H1 (cell line): Measurements from ENCODE around the gene SOCS3. TPM values are rescaled to one million over a fixed set of nuclear protein-coding genes. Genes with fewer than 3 reads are reported as not detected.

ENCODE experiments used
- CTCF ChIA-PET: fragments of 300-600 bp; sonication (Branson Sonifier 250); formaldehyde crosslinking; loops from one replicate; lab custom pipeline; 2021; ENCODE audit not compliant: partially characterized antibody; lab: Charles Lee
- POLR2A ChIA-PET: fragments of 300-600 bp; sonication (Branson Sonifier 250); formaldehyde crosslinking; loops from one replicate; lab custom pipeline; 2021; ENCODE audit warnings: inconsistent platforms; ENCODE audit not compliant: partially characterized antibody; lab: Charles Lee
- DNase-seq, 2 experiments: peaks; one replicate each; pipeline versions ENCODE4 v3.0.0 to v3.0.0-alpha.2; 2010 to 2022; ENCODE audit warnings: low spot score in 2 of 2, low read depth in 1 of 2, mixed read lengths in 1 of 2
- FAIRE-seq: peaks from 2 replicates; lab custom pipeline; 2011; peaks lifted over from hg19 to GRCh38; lab: Jason Lieb, UNC
- H2AFZ ChIP-seq: 2 replicates; pipeline ENCODE4 v1.8.1; 2012; ENCODE audit warnings: low read length, inconsistent platforms
- H2AK5ac ChIP-seq: 2 replicates; pipeline ENCODE4 v1.6.1; 2013; ENCODE audit warnings: low read depth, low read length
- H2BK120ac ChIP-seq: replicated peaks from 2 replicates; pipeline ENCODE3; 2013; ENCODE audit warnings: low read depth, low read length, inconsistent platforms
- H2BK12ac ChIP-seq: 2 replicates; pipeline ENCODE4 v1.6.1; 2013; ENCODE audit warnings: low read depth, low read length
- H2BK15ac ChIP-seq: 2 replicates; pipeline ENCODE4 v1.6.1; 2013; ENCODE audit warnings: low read length
- H2BK20ac ChIP-seq: 2 replicates; pipeline ENCODE4 v1.6.1; 2013; ENCODE audit warnings: low read length
- H2BK5ac ChIP-seq: 2 replicates; pipeline ENCODE4 v1.6.1; 2013; ENCODE audit warnings: low read depth, low read length
- H3K14ac ChIP-seq: 2 replicates; pipeline ENCODE4 v1.6.1; 2013; ENCODE audit warnings: inconsistent platforms; ENCODE audit not compliant: insufficient read length
- H3K18ac ChIP-seq: 2 replicates; pipeline ENCODE4 v1.6.1; 2013; ENCODE audit warnings: low read length; ENCODE audit errors: extremely low read depth
- H3K23ac ChIP-seq: 2 replicates; pipeline ENCODE4 v1.6.1; 2013; ENCODE audit warnings: inconsistent platforms; ENCODE audit not compliant: insufficient read length
- H3K23me2 ChIP-seq: 2 replicates; pipeline ENCODE4 v1.6.1; 2013; ENCODE audit warnings: low read depth, low read length
- H3K27ac ChIP-seq: 2 replicates; pipeline ENCODE4 v1.6.1; 2011; ENCODE audit warnings: low read depth, low read length, inconsistent platforms
- H3K27me3 ChIP-seq, 4 experiments: replicated peaks in 1 of 4; 1 replicate in 1 of 4; 2 replicates in 3 of 4; pipeline versions ENCODE4 v1.6.1 to v1.8.1; 2011 to 2013; ENCODE audit warnings: low read length in 3 of 4, mild to moderate bottlenecking in 3 of 4, inconsistent platforms in 2 of 4, mixed read lengths in 2 of 4, moderate library complexity in 1 of 4; ENCODE audit not compliant: control insufficient read depth in 3 of 4, insufficient read depth in 3 of 4; ENCODE audit errors: extremely low read depth in 1 of 4
- H3K36me3 ChIP-seq, 4 experiments: 2 replicates each; pipeline versions ENCODE4 v1.6.1 to v1.8.1; 2011 to 2013; ENCODE audit warnings: mild to moderate bottlenecking in 4 of 4, low read length in 3 of 4, moderate library complexity in 2 of 4, control low read depth in 1 of 4, inconsistent platforms in 1 of 4; ENCODE audit not compliant: insufficient read depth in 4 of 4, control insufficient read depth in 2 of 4
- H3K4ac ChIP-seq: replicated peaks from 2 replicates; pipeline ENCODE3; 2013; ENCODE audit warnings: low read length, low read depth, mixed read lengths, inconsistent platforms; ENCODE audit not compliant: insufficient read length
- H3K4me1 ChIP-seq, 4 experiments: replicated peaks in 1 of 4; 1 replicate in 1 of 4; 2 replicates in 3 of 4; pipeline versions ENCODE4 v1.6.1 to v1.8.1; 2011 to 2013; ENCODE audit warnings: low read length in 3 of 4, inconsistent platforms in 2 of 4, mixed read lengths in 1 of 4; ENCODE audit not compliant: insufficient read depth in 4 of 4, control insufficient read depth in 3 of 4
- H3K4me2 ChIP-seq, 2 experiments: 2 replicates each; pipeline versions ENCODE4 v1.6.1 to v1.8.1; 2011 to 2013; ENCODE audit warnings: low read depth in 2 of 2, low read length in 2 of 2, control low read depth in 1 of 2, inconsistent platforms in 1 of 2, mild to moderate bottlenecking in 1 of 2; ENCODE audit not compliant: insufficient read depth in 1 of 2
- H3K4me3 ChIP-seq, 4 experiments: fragments of 200-600, 300-600 bp in 1 of 4; sonication (generic), shearing (Covaris generic), sonication (Bioruptor Twin) in 1 of 4; 2 replicates each; pipeline versions ENCODE4 v1.5.1 to v1.8.1; 2011 to 2016; ENCODE audit warnings: low read length in 4 of 4, low read depth in 3 of 4, control low read depth in 2 of 4, inconsistent platforms in 2 of 4, mild to moderate bottlenecking in 2 of 4, mixed read lengths in 1 of 4, moderate library complexity in 1 of 4; ENCODE audit not compliant: insufficient read depth in 2 of 4; ENCODE audit errors: extremely low read depth in 1 of 4
- H3K56ac ChIP-seq: replicated peaks from 2 replicates; pipeline ENCODE3; 2013; ENCODE audit warnings: low read depth, mild to moderate bottlenecking, mixed read lengths, low read length, inconsistent platforms; ENCODE audit not compliant: insufficient read length
- H3K79me1 ChIP-seq: 2 replicates; pipeline ENCODE4 v1.6.1; 2013; ENCODE audit warnings: low read depth, low read length, control low read depth
- H3K79me2 ChIP-seq, 2 experiments: 2 replicates each; pipeline versions ENCODE4 v1.6.1 to v1.8.1; 2012 to 2013; ENCODE audit warnings: low read length in 2 of 2, mild to moderate bottlenecking in 2 of 2, inconsistent platforms in 1 of 2; ENCODE audit not compliant: insufficient read depth in 2 of 2, control insufficient read depth in 1 of 2
- H3K9ac ChIP-seq, 4 experiments: replicated peaks in 1 of 4; 1 replicate in 1 of 4; 2 replicates in 3 of 4; pipeline versions ENCODE4 v1.6.1 to v1.8.1; 2011 to 2013; ENCODE audit warnings: low read depth in 3 of 4, low read length in 3 of 4, control low read depth in 2 of 4, mild to moderate bottlenecking in 2 of 4, moderate library complexity in 2 of 4, inconsistent platforms in 1 of 4; ENCODE audit errors: extremely low read depth in 1 of 4
- H3K9me3 ChIP-seq, 2 experiments: 2 replicates each; pipeline versions ENCODE4 v1.6.1 to v1.8.1; 2012 to 2013; ENCODE audit warnings: mild to moderate bottlenecking in 2 of 2, moderate library complexity in 2 of 2, control low read depth in 1 of 2, inconsistent platforms in 1 of 2, low read depth in 1 of 2, low read length in 1 of 2, mixed read lengths in 1 of 2; ENCODE audit not compliant: insufficient read depth in 2 of 2
- H4K20me1 ChIP-seq, 2 experiments: replicated peaks in 1 of 2; 2 replicates each; pipeline versions ENCODE3 to v1.8.1; 2011 to 2013; ENCODE audit warnings: inconsistent platforms in 2 of 2, low read length in 2 of 2, mild to moderate bottlenecking in 1 of 2; ENCODE audit not compliant: insufficient read depth in 2 of 2, control insufficient read depth in 1 of 2
- H4K5ac ChIP-seq: 2 replicates; pipeline ENCODE4 v1.6.1; 2013; ENCODE audit warnings: low read length, low read depth, mixed read lengths, inconsistent platforms; ENCODE audit not compliant: insufficient read length
- H4K8ac ChIP-seq: 2 replicates; pipeline ENCODE4 v1.8.0; 2013; ENCODE audit warnings: mild to moderate bottlenecking, moderate library complexity, low read length, inconsistent platforms; ENCODE audit not compliant: insufficient read depth; ENCODE audit errors: extremely low read depth
- H4K91ac ChIP-seq: replicated peaks from 2 replicates; pipeline ENCODE3; 2013; ENCODE audit warnings: low read length, mixed read lengths, inconsistent platforms; ENCODE audit not compliant: insufficient read length
- CTBP2 ChIP-seq: IDR thresholded peaks from 2 replicates; pipeline ENCODE4 v1.7.0; 2011; ENCODE audit warnings: borderline replicate concordance, mild to moderate bottlenecking, moderate library complexity, mixed read lengths, low read length; ENCODE audit not compliant: insufficient read depth, insufficient read length
- GABPA ChIP-seq: IDR thresholded peaks from 2 replicates; pipeline ENCODE4 v1.6.1; 2011; ENCODE audit warnings: mild to moderate bottlenecking, low read length, moderate library complexity, borderline replicate concordance; ENCODE audit not compliant: insufficient read depth
- JUND ChIP-seq: IDR thresholded peaks from 2 replicates; pipeline ENCODE4 v1.6.1; 2011; ENCODE audit warnings: mild to moderate bottlenecking, improper control_type of control experiment, low read length
- SP2 ChIP-seq: IDR thresholded peaks from 2 replicates; pipeline ENCODE4 v1.6.1; 2012; ENCODE audit warnings: mild to moderate bottlenecking, low read length, inconsistent platforms
- YY1 ChIP-seq: IDR thresholded peaks from 2 replicates; pipeline ENCODE4 v1.6.1; 2011; ENCODE audit warnings: low read depth, mild to moderate bottlenecking, low read length
- WGBS, 2 experiments: shearing (Covaris generic) in 1 of 2; methylation state at CpG; one replicate each; pipeline versions ENCODE4 v1.1.6 to v1.1.7; 2013 to 2015; ENCODE audit warnings: low lambda C conversion rate in 2 of 2, mixed read lengths in 2 of 2, inconsistent platforms in 1 of 2, low coverage in 1 of 2, missing lambda C conversion rate in 1 of 2; ENCODE audit not compliant: insufficient replicate concordance in 2 of 2, insufficient coverage in 1 of 2, insufficient read length in 1 of 2; ENCODE audit errors: extremely low coverage in 1 of 2, missing lambda C conversion rate in 1 of 2; 5-methylcytosine and 5-hydroxymethylcytosine counted together
- polyA plus RNA-seq, 7 experiments: library from polyadenylated mRNA; depleted of rRNA in 3 of 7; stranded (reverse) in 5 of 7; unstranded in 2 of 7; fragments of >200 nt in 5 of 7; fragments of 200-250 nt in 2 of 7; gene quantifications; 1 replicate in 5 of 7; 2 replicates in 1 of 7; 4 replicates in 1 of 7; pipeline versions ENCODE4 v1.2.1 to v1.2.3, GENCODE V29; 2011 to 2013; ENCODE audit warnings: missing spikeins in 2 of 7, mixed read lengths in 2 of 7
- total RNA-seq: library from RNA; stranded (reverse); fragmentation: NEBNext Ultra II Directional; extraction: Animal tissue kit (Norgen Biotek cat#: 25700); gene quantifications from 2 replicates; pipeline ENCODE4 v1.2.1, GENCODE V29; 2021
- TF ChIP-seq, protein P1 (sequence below): IDR thresholded peaks from 2 replicates; pipeline ENCODE4 v1.6.1; 2011; ENCODE audit warnings: low read depth, mild to moderate bottlenecking, low read length; ENCODE audit not compliant: insufficient read depth

The SOCS3 gene
- total and polyA plus RNA-seq, 2 of the 8 experiments (the other 6 are each of a cell fraction or from before 2014, with no cell fraction given): 10.1 to 47.9 TPM

DNA sequence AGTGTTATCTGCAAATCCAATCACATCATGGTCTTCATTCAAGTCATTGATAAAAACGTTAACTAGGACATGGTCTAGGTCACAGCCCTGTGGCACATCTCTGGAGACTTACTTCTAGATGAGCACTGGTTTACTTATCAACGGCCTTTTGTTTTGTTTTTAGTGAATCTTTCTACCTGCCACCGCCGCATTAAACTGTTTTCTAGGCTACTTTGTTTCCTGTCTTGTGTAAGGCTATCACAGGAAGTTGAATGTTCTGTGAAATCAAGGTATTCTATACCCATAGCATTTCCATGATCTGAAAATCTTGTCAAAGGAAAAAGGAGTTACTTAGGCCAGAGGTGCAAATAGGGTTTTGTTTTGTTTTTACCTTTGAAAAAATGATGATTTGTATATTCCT is 26.9 kb downstream of the SOCS3 start:
- Histone ChIP-seq H3K23me2 (no peaks in the 10 kb centered on the region), H2AFZ (no peak overlapping the region), H3K14ac (no peak overlapping the region), H2BK5ac (no peak overlapping the region), H4K8ac (no peak overlapping the region), H4K20me1 (no peaks in the 10 kb centered on the region), H4K91ac (no peak overlapping the region), H3K23ac (no peak overlapping the region), H2BK20ac (no peak overlapping the region)
- TF ChIP-seq GABPA (no peak), JUND (no peak), YY1 (no peak), CTBP2 (no peak), SP2 (no peak)
- TF ChIP-seq, protein P1, sequence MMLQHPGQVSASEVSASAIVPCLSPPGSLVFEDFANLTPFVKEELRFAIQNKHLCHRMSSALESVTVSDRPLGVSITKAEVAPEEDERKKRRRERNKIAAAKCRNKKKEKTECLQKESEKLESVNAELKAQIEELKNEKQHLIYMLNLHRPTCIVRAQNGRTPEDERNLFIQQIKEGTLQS: no peak
- TF ChIP-seq, all 59 proteins: peak for 0
- Histone ChIP-seq H3K9me3 (no peaks in the 10 kb centered on the region), H3K4me1 (peaks cover 0 to 2% (median 0%) of the 10 kb centered on the region in 4 experiments; a peak in 1 of 7 replicates), H2BK120ac (no peak overlapping the region), H3K18ac (no peak overlapping the region), H3K36me3 (no peaks in the 10 kb centered on the region), H3K79me2 (no peaks in the 10 kb centered on the region), H3K56ac (no peak overlapping the region), H3K9ac (no peak overlapping the region), H3K79me1 (no peaks in the 10 kb centered on the region), H3K4ac (no peak overlapping the region), H2BK12ac (no peak overlapping the region), H3K27me3 (no peaks in the 10 kb centered on the region), H3K27ac (no peak overlapping the region), H3K4me2 (no peak overlapping the region), H3K4me3 (no peak overlapping the region), H2BK15ac (no peak overlapping the region), H2AK5ac (no peak overlapping the region), H4K5ac (no peak overlapping the region)
- POLR2A ChIA-PET: no interaction called here
- 85% methylated on average over 4 of the region's 4 CpGs; no CpG with 5 or more reads in 1 of the 2 experiments for WGBS, 2 experiments
- CTCF ChIA-PET: interaction anchor here (0.9 to 1.6 kb wide), 2 partner anchors 24 to 26 kb away, joined by 3 to 5 read pairs; no protein-coding TSS in a partner anchor
- DNase-seq (no peak), FAIRE-seq (no peak)
